ENCODE results near the gene S100A11.

- no peak for TF ChIP-seq CTCF (IDR thresholded peaks at IDR 0.05)
- TF ChIP-seq EZH2 (IDR thresholded peaks at IDR 0.05; ENCODE audit: borderline replicate concordance, insufficient read depth, low read depth, low read length, poor library complexity, severe bottlenecking), result no peak
Measured at GRCh38 chr1:152002960-152003359, 33.8 kb downstream of the S100A11 start.
